HL-60 (cell line): ENCODE results near the gene EIF4G3.
"Not testable (repeated sequence)": the region's sequence is repeated elsewhere in the genome, so short reads cannot be mapped to it uniquely, and the experiment has no call there.

Experiments used
- DNase-seq, 2 experiments: peaks; one replicate each; pipeline ENCODE4 v3.0.0-alpha.2; 2010 to 2020; ENCODE audit warnings: low read depth in 1 of 2, low spot score in 1 of 2
- H3K27ac ChIP-seq: fragments of 250-450 bp; sonication (Bioruptor Pico); replicated peaks from 2 replicates; pipeline ENCODE4 v1.5.1; 2020; ENCODE audit warnings: mild to moderate bottlenecking, moderate library complexity
- H3K27me3 ChIP-seq: fragments of 250-450 bp; sonication (Bioruptor Pico); 2 replicates; pipeline ENCODE4 v1.5.1; 2021; ENCODE audit warnings: mild to moderate bottlenecking, moderate library complexity; ENCODE audit not compliant: insufficient read depth, poor library complexity, severe bottlenecking
- H3K4me3 ChIP-seq: replicated peaks from 2 replicates; pipeline ENCODE4 v1.5.1; 2011; ENCODE audit warnings: mild to moderate bottlenecking, control low read depth, low read length; ENCODE audit not compliant: insufficient read depth
- GABPA ChIP-seq: IDR thresholded peaks from 2 replicates; pipeline ENCODE4 v1.6.1; 2012; ENCODE audit warnings: low read depth
- POLR2AphosphoS5 ChIP-seq: IDR thresholded peaks from 2 replicates; pipeline ENCODE4 v1.6.1; 2012; ENCODE audit warnings: low read depth
- SPI1 ChIP-seq: IDR thresholded peaks from 2 replicates; pipeline ENCODE4 v1.6.1; 2012; ENCODE audit warnings: low read depth, mild to moderate bottlenecking, borderline replicate concordance
- TF ChIP-seq, protein P1 (sequence below): IDR thresholded peaks from 2 replicates; pipeline ENCODE4 v1.6.1; 2012; ENCODE audit warnings: low read depth; ENCODE audit not compliant: insufficient replicate concordance
- TF ChIP-seq, protein P2 (sequence below): IDR thresholded peaks from one replicate; pipeline ENCODE4 v1.5.1; 2011; ENCODE audit warnings: low read length, control low read depth, inconsistent platforms; ENCODE audit not compliant: insufficient read depth

The EIF4G3 gene

DNA sequence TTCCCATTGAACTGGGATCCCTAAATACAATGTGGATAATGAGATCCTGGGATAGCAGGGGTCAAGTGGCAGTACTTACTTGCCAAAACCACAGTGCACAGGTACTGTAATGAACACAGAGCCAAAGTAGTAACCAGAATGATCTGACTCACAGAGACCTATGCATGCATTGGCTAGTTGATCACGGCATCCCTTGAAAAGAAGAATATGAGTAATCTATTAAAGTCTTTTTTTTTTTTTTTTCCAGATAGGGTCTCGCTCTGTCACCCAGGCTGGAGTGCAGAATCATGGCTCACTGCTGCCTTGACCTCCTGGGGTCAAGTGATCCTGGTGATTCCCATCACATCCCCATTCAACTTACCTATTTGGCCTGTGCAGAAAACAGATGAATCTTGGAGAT is 29.4 kb upstream of the EIF4G3 start:
- H3K27me3 ChIP-seq, result no peaks in the 10 kb centered on the region
- no peak overlapping the region for H3K4me3 ChIP-seq
- no peak for TF ChIP-seq SPI1
- TF ChIP-seq, protein P1, sequence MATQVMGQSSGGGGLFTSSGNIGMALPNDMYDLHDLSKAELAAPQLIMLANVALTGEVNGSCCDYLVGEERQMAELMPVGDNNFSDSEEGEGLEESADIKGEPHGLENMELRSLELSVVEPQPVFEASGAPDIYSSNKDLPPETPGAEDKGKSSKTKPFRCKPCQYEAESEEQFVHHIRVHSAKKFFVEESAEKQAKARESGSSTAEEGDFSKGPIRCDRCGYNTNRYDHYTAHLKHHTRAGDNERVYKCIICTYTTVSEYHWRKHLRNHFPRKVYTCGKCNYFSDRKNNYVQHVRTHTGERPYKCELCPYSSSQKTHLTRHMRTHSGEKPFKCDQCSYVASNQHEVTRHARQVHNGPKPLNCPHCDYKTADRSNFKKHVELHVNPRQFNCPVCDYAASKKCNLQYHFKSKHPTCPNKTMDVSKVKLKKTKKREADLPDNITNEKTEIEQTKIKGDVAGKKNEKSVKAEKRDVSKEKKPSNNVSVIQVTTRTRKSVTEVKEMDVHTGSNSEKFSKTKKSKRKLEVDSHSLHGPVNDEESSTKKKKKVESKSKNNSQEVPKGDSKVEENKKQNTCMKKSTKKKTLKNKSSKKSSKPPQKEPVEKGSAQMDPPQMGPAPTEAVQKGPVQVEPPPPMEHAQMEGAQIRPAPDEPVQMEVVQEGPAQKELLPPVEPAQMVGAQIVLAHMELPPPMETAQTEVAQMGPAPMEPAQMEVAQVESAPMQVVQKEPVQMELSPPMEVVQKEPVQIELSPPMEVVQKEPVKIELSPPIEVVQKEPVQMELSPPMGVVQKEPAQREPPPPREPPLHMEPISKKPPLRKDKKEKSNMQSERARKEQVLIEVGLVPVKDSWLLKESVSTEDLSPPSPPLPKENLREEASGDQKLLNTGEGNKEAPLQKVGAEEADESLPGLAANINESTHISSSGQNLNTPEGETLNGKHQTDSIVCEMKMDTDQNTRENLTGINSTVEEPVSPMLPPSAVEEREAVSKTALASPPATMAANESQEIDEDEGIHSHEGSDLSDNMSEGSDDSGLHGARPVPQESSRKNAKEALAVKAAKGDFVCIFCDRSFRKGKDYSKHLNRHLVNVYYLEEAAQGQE, result no peak
- no peak for TF ChIP-seq GABPA
- TF ChIP-seq, protein P2, sequence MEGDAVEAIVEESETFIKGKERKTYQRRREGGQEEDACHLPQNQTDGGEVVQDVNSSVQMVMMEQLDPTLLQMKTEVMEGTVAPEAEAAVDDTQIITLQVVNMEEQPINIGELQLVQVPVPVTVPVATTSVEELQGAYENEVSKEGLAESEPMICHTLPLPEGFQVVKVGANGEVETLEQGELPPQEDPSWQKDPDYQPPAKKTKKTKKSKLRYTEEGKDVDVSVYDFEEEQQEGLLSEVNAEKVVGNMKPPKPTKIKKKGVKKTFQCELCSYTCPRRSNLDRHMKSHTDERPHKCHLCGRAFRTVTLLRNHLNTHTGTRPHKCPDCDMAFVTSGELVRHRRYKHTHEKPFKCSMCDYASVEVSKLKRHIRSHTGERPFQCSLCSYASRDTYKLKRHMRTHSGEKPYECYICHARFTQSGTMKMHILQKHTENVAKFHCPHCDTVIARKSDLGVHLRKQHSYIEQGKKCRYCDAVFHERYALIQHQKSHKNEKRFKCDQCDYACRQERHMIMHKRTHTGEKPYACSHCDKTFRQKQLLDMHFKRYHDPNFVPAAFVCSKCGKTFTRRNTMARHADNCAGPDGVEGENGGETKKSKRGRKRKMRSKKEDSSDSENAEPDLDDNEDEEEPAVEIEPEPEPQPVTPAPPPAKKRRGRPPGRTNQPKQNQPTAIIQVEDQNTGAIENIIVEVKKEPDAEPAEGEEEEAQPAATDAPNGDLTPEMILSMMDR, result no peak
- TF ChIP-seq POLR2AphosphoS5, result no peak
- DNase-seq, result no peak
- no peak overlapping the region for H3K27ac ChIP-seq

DNA sequence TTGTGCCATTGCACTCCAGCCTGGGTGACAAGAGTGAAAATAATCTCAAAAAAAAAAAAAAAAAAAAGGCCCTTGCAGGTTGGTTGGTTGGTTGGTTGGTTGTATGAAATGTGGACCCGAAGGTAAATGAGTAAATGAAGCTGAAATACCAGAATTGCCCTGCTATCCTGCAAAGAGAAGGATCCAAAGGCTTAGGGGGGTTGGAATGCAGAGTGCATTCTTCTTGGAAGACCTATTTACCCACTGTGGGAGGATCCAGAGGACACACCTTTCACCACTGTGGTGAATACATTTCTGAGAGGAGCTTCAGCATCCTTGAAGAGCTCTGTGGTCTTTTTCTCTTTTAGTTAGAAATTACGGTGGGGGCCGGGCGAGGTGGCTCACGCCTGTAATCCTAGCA is 28.7 kb upstream of the EIF4G3 start:
- no peak for TF ChIP-seq POLR2AphosphoS5
- no peak for TF ChIP-seq GABPA
- TF ChIP-seq SPI1, result no peak
- TF ChIP-seq, protein P1, result no peak
- TF ChIP-seq, protein P2, result no peak
- H3K4me3 ChIP-seq, result no peak overlapping the region

DNA sequence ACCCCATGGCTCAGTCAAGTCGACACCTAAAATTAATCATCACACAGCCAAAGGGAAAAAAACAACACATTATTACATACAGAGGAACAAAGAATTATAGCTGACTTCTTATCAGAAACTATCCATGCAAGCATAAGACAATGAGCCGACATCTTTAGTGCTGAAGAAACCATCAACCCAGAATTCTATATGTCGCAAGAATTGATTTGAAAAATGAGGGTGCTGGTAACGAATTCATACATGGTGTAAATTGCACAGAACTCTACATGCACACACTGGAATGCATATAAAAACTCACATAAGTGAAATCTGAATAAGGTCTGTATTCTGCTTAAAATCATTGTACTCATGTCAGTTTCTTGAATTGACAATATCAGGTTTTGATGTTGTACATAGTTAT is 25.0 kb upstream of the EIF4G3 start:
- DNase-seq, result no peak
- Histone ChIP-seq H3K27ac (no peak overlapping the region), H3K27me3 (no peaks in the 10 kb centered on the region), H3K4me3 (no peak overlapping the region)
- TF ChIP-seq SPI1, result no peak
- TF ChIP-seq GABPA, result no peak
- TF ChIP-seq, protein P2, result no peak
- TF ChIP-seq, protein P1, result no peak
- no peak for TF ChIP-seq POLR2AphosphoS5

More for the DNA sequence above, 28.7 kb upstream of the EIF4G3 start:
- DNase-seq, result no peak
- Histone ChIP-seq H3K27ac (no peak overlapping the region), H3K27me3 (no peaks in the 10 kb centered on the region)

DNA sequence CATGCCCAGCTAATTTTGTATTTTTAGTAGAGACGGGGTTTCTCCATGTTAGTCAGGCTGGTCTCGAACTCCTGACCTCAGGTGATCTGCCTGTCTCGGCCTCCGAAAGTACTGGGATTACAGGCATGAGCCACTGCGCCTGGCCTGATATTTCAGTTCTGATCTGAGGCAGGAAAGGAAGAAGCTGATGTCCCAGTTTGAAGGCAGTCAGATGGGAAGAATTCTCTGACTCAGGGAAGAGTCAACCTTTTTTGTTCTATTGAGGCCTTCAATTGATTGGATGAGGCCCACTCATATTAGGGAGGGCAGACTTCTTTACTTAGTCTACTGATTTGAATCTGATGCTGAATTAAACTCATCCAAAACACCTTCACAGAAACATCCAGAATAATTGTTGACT is 24.5 kb upstream of the EIF4G3 start:
- H3K27ac ChIP-seq, result not testable (repeated sequence)

More for the DNA sequence above, 24.5 kb upstream of the EIF4G3 start:
- H3K4me3 ChIP-seq, H3K27me3 ChIP-seq, DNase-seq: not testable (repeated sequence)
